Activated CD8-positive, alpha-beta T cell treated with anti-CD3 and anti-CD28 coated beads for 36 hours (primary cell): ENCODE measurements around the gene LPAR1. TPM values are rescaled to one million over a fixed set of nuclear protein-coding genes. Genes with fewer than 3 reads are reported as not detected.

Experiments
- ATAC-seq: fragments of 200-7000 bp; cut with Tn5 transposase; one replicate; pipeline ENCODE4 v1.10.0; 2021; ENCODE audit warnings: mild to moderate bottlenecking, moderate library complexity
- CTCF ChIA-PET: fragments of 350-600 bp; sonication (Branson Sonifier 250); formaldehyde crosslinking; loops from one replicate; lab custom pipeline; 2021; ENCODE audit warnings: antibody characterized with exemption; lab: Charles Lee
- POLR2A ChIA-PET: fragments of 350-600 bp; sonication (Branson Sonifier 250); formaldehyde crosslinking; loops from one replicate; lab custom pipeline; 2021; ENCODE audit warnings: antibody characterized with exemption; lab: Charles Lee
- DNase-seq: peaks from one replicate; pipeline ENCODE4 v3.0.0-alpha.2; 2020
- H3K27ac Mint-ChIP-seq: one replicate; pipeline ENCODE4 v1.8.0; 2021; ENCODE audit warnings: mild to moderate bottlenecking, mixed read lengths
- H3K27me3 Mint-ChIP-seq: one replicate; pipeline ENCODE4 v1.8.0; 2021; ENCODE audit warnings: mixed read lengths
- H3K36me3 Mint-ChIP-seq: one replicate; pipeline ENCODE4 v1.8.0; 2021; ENCODE audit warnings: low read depth, mixed read lengths
- H3K4me1 Mint-ChIP-seq: one replicate; pipeline ENCODE4 v1.8.0; 2021; ENCODE audit warnings: low read depth, mixed read lengths
- H3K4me3 Mint-ChIP-seq: one replicate; pipeline ENCODE4 v1.8.0; 2021; ENCODE audit warnings: mild to moderate bottlenecking, moderate library complexity, mixed read lengths
- H3K9me3 Mint-ChIP-seq: one replicate; pipeline ENCODE4 v1.8.0; 2021; ENCODE audit warnings: mixed read lengths
- CTCF ChIP-seq: fragments of 200-600 bp; IDR thresholded peaks from one replicate; pipeline ENCODE4 v1.8.0; 2022; ENCODE audit warnings: antibody characterized with exemption, mild to moderate bottlenecking
- intact Hi-C: fragments of 100-400 bp; cut with micrococcal nuclease; formaldehyde crosslinking; loops from one replicate; pipeline ENCODE4 v1.10.0; 2022
- total RNA-seq, 2 experiments: library from RNA; stranded (reverse); gene quantifications; one replicate each; pipeline ENCODE4 v1.2.3, GENCODE V29; 2021

Gene LPAR1
- total RNA-seq, 2 experiments from 2014 or later = not detected

DNA sequence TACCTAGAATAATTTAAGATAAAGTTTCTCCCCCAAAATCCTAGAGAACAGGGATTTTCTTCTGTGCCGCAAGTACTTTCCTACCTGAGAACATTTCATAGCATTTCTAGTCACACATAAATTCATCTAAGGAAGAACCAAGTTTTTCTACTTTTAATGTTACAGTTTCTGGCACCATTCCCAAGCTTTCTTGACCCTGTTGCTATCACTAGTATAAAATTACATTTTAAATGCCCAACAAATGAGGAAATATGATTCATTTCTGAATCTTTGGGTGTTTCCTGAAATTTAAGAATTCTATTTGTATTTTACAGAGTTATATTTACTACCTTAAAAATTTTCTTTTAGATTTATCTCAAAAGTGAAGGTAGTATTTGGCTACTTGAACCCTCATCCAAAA is 137.8 kb downstream of the LPAR1 start:
- ATAC-seq = no peak
- TF ChIP-seq CTCF = no peak
- POLR2A ChIA-PET = no interaction called here
- intact Hi-C loops = no loop called here
- Mint-ChIP-seq H3K4me1 (no peaks in the 10 kb centered on the region), H3K36me3 (no peaks in the 10 kb centered on the region), H3K27me3 (no peaks in the 10 kb centered on the region), H3K27ac (no peak overlapping the region), H3K9me3 (peaks cover 15% of the 10 kb centered on the region), H3K4me3 (no peak overlapping the region)
- no peak for DNase-seq
- CTCF ChIA-PET = no interaction called here

GRCh38 chr9:110898866-110899265 is 139.4 kb downstream of the LPAR1 start:
- ATAC-seq = no peak
- no peak for DNase-seq
- intact Hi-C loops = no loop called here
- H3K36me3 Mint-ChIP-seq = no peaks in the 10 kb centered on the region
- no peak overlapping the region for H3K4me3 Mint-ChIP-seq
- H3K27me3 Mint-ChIP-seq = no peaks in the 10 kb centered on the region
- H3K9me3 Mint-ChIP-seq = peaks cover 15% of the 10 kb centered on the region
- ChIA-PET CTCF (interaction anchor here (1.3 kb wide), 1 partner anchor 11 kb away, joined by 3 read pairs; no protein-coding TSS in a partner anchor), POLR2A (no interaction called here)
- no peak for TF ChIP-seq CTCF
- H3K27ac Mint-ChIP-seq = no peak overlapping the region
- H3K4me1 Mint-ChIP-seq = no peaks in the 10 kb centered on the region

- no peaks in the 10 kb centered on the region for H3K36me3 Mint-ChIP-seq
These were observed 139.9 kb downstream of the LPAR1 start for GRCh38 chr9:110898358-110898757.

GRCh38 chr9:110897943-110898342 is 140.3 kb downstream of the LPAR1 start:
- TF ChIP-seq CTCF = no peak
- no peak for DNase-seq
- ChIA-PET POLR2A (no interaction called here), CTCF (interaction anchor here (1.3 kb wide), 1 partner anchor 12 kb away, joined by 3 read pairs; no protein-coding TSS in a partner anchor)
- Mint-ChIP-seq H3K27ac (no peak overlapping the region), H3K4me1 (no peaks in the 10 kb centered on the region), H3K36me3 (no peaks in the 10 kb centered on the region), H3K4me3 (no peak overlapping the region), H3K27me3 (no peaks in the 10 kb centered on the region), H3K9me3 (peaks cover 10% of the 10 kb centered on the region)
- intact Hi-C loops = no loop called here
- no peak for ATAC-seq

More at GRCh38 chr9:110898358-110898757, 139.9 kb downstream of the LPAR1 start:
- Mint-ChIP-seq H3K27ac (no peak overlapping the region), H3K9me3 (peaks cover 13% of the 10 kb centered on the region), H3K27me3 (no peaks in the 10 kb centered on the region), H3K4me3 (no peak overlapping the region), H3K4me1 (no peaks in the 10 kb centered on the region)
- TF ChIP-seq CTCF = no peak
- ATAC-seq (no peak), DNase-seq (no peak)
- intact Hi-C loops = no loop called here
- ChIA-PET CTCF (interaction anchor here (1.3 kb wide), 1 partner anchor 12 kb away, joined by 3 read pairs; no protein-coding TSS in a partner anchor), POLR2A (no interaction called here)

DNA sequence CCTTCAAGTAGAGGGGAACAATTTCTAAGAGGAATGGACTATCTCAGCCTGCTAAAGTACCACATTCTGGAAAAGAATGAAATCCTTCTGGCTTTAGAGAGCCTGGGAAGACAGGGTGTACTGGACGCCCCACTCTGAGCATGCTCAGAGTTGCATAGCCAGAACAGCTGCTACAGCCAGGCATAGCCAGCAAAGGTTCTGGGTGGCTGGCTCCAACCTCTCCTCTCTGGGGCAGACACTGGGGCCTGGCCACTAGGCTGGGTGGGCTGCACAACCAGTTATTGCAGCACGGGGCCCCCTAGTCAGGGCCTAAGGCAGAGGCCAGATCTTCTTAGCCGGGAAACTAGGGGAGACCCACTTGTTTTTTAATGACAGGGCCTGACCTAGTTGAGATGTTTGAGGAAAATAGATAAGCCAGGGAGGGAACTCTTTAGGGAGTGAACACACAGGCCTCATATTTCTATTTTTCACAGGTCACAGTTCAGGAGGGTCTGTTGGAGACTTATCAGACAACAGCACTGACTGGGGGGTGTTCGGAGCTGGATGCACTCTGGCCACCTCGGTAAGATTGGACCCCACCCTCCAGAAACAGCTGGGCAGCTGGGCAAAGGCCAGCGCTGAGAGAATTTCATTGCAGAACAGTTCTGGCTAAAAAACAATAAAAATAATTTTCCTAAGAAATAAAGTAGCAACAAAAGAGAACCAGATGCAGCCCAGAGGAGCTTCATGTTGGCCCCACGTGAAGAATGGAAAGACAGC is 142.9 kb downstream of the LPAR1 start:
- intact Hi-C loops = no loop called here
- Mint-ChIP-seq H3K4me3 (no peak overlapping the region), H3K27ac (no peak overlapping the region), H3K27me3 (no peaks in the 10 kb centered on the region), H3K9me3 (peaks cover 5% of the 10 kb centered on the region), H3K36me3 (no peaks in the 10 kb centered on the region), H3K4me1 (no peaks in the 10 kb centered on the region)
- no peak for TF ChIP-seq CTCF
- no peak for DNase-seq
- CTCF ChIA-PET = no interaction called here
- POLR2A ChIA-PET = interaction anchor here (0.5 kb wide), 1 partner anchor 236 kb away, joined by 4 read pairs; no protein-coding TSS in a partner anchor
- ATAC-seq = no peak
